G401 (cell line): Measurements from ENCODE around the gene ROBO3. TPM values are rescaled to one million over a fixed set of nuclear protein-coding genes. Genes with fewer than 3 reads are reported as not detected.

ENCODE experiments used
- DNase-seq: peaks from one replicate; pipeline ENCODE4 v3.0.0-alpha.2; 2015; ENCODE audit warnings: low spot score
- in situ Hi-C: cut with HindIII; loops from 2 replicates; pipeline ENCODE4 v1.10.0; 2016; ENCODE audit warnings: low sequenced_read_pairs, mixed read lengths
- total RNA-seq: library from RNA; depleted of rRNA; stranded (reverse); fragments of >200 nt; shearing (Covaris generic); gene quantifications from 2 replicates; pipeline ENCODE4 v1.2.3, GENCODE V29; 2014

ROBO3 gene
- total RNA-seq, 1 experiment from 2014 or later: 12.3 TPM

GRCh38 chr11:124872280-124872679 is 7.0 kb downstream of the ROBO3 start:
- in situ Hi-C loops: no loop called here
- DNase-seq: no peak

GRCh38 chr11:124872741-124873140 is 7.5 kb downstream of the ROBO3 start:
- in situ Hi-C loops: no loop called here
- no peak for DNase-seq

GRCh38 chr11:124873951-124874350 is 8.7 kb downstream of the ROBO3 start:
- in situ Hi-C loops: no loop called here

GRCh38 chr11:124874571-124875255 is 9.5 kb downstream of the ROBO3 start:
- in situ Hi-C loops: no loop called here
- no peak for DNase-seq

More at GRCh38 chr11:124873951-124874350, 8.7 kb downstream of the ROBO3 start:
- DNase-seq: no peak

- in situ Hi-C loops: no loop called here
- DNase-seq: no peak
Measured at GRCh38 chr11:124875401-124875800, 10.2 kb downstream of the ROBO3 start.

- peak; percentile 76 for DNase-seq
- in situ Hi-C loops: no loop called here
Measured at GRCh38 chr11:124875943-124876817, 10.9 kb downstream of the ROBO3 start.

- in situ Hi-C loops: no loop called here
- no peak for DNase-seq
Measured at GRCh38 chr11:124876818-124877630, 11.8 kb downstream of the ROBO3 start.

- DNase-seq: no peak
- in situ Hi-C loops: no loop called here
Measured at GRCh38 chr11:124877631-124877909, 12.3 kb downstream of the ROBO3 start.

GRCh38 chr11:124877910-124878758 is 12.9 kb downstream of the ROBO3 start:
- no peak for DNase-seq

GRCh38 chr11:124878759-124879492 is 13.7 kb downstream of the ROBO3 start:
- in situ Hi-C loops: no loop called here
- DNase-seq: no peak

More at GRCh38 chr11:124877910-124878758, 12.9 kb downstream of the ROBO3 start:
- in situ Hi-C loops: no loop called here

- DNase-seq: no peak
- in situ Hi-C loops: no loop called here
Measured at GRCh38 chr11:124879493-124880289, 14.5 kb downstream of the ROBO3 start.

GRCh38 chr11:124880290-124880611 is 15.0 kb downstream of the ROBO3 start:
- in situ Hi-C loops: no loop called here
- DNase-seq: no peak

GRCh38 chr11:124880958-124881357 is 15.7 kb downstream of the ROBO3 start:
- in situ Hi-C loops: no loop called here
- DNase-seq: no peak

- no peak for DNase-seq
- in situ Hi-C loops: no loop called here
Measured at GRCh38 chr11:124882339-124883071, 17.3 kb downstream of the ROBO3 start.

- in situ Hi-C loops: no loop called here
- DNase-seq: no peak
Measured at GRCh38 chr11:124884340-124884739, 19.1 kb downstream of the ROBO3 start.

- no peak for DNase-seq
- in situ Hi-C loops: no loop called here
Measured at GRCh38 chr11:124884869-124885479, 19.7 kb downstream of the ROBO3 start.

GRCh38 chr11:124886476-124886875 is 21.2 kb downstream of the ROBO3 start:
- in situ Hi-C loops: no loop called here
- no peak for DNase-seq
